ENCODE measurements around the gene TMEM161A.
"Not testable (repeated sequence)": the region's sequence is repeated elsewhere in the genome, so short reads cannot be mapped to it uniquely, and the experiment has no call there.

The TMEM161A gene

DNA sequence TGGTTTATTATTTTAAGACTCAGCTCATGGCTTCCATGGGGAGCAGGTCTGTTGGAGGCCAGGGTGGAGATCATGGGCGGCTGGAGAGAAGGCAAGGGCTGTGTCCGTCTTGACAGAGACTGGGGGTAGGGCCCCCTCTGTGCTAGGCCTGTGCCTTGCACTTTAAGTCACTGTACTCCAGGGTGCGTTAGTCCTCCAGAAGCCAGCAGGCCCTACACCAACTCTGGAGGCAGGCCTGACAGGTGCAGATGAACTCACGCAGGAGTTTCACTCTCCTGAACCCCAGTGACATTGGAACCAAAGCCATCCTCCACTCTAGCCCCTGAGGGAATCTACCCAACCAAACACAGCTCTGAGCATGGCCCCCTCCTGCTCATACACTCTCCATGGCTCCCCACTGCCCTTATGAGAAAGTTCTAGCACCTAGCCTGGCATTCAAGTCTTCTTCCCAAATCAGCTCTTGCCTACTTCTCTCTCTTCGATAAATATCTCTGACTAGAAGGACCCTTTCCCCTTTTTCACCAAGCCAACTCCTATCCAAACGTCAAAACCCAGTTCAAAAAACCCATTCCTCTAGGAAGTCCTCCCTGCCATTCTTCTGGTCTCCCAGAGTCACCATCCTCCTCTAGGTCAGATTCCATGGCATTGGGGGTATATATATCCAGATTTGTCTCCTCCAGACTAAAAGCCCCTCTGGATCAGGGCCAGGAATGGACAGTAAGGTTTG is 16.7 kb upstream of the TMEM161A start:
- DNase-seq: no peak

DNA sequence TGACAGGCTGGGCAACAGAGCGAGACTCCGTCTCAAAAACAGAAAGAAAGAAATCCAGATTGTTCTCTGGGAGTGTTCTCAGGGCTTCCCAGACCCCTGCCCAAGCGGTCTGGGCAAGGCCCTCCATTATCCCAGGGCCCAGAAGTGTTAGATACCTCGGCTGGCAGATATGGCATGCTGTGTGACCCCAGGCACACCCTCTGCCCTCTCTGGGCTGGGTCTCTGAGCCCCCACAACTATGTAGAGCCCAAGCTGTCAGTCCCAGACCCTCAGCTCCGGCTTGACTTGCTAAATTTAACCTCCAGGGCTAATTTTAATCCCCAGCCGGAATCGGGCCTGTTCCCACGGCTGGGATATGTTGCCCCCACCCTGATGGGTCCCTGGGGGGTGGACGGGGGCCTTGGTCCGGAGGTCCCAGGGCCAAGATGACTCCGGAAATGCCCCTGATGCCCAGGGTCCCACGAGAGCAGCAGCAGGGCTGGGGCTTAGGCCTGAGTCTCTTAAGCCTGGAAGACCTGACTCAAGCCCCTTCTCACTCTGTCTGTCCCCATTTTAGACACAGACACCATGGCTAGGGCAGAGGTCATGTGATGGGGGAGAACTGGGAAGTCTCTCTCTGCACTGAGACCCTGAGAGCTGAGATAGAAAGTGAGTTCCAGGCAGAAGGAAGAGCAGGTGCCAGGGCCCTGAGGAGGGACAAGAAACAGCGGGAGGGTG is 14.5 kb upstream of the TMEM161A start:
- DNase-seq: no peak

DNA sequence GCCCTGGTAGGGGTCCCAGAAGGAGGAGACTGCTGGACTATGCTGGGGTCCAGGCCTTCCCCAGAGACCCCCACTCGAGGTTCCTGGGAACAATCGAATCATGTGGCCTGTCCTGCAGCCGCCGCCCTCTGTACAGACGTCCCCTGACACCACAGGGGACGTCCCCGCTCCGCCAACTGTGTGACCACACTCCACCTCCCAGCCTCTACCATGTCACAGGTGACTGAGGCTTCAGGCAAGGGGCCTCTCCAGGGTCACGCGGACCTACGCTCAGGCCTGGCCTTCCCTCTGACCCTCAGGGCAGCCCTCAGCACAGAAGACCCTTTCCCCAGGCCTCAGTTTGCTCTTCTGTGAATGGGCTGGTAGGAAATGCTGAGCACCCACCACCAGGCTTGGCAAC is 13.1 kb upstream of the TMEM161A start:
- no peak for DNase-seq

DNA sequence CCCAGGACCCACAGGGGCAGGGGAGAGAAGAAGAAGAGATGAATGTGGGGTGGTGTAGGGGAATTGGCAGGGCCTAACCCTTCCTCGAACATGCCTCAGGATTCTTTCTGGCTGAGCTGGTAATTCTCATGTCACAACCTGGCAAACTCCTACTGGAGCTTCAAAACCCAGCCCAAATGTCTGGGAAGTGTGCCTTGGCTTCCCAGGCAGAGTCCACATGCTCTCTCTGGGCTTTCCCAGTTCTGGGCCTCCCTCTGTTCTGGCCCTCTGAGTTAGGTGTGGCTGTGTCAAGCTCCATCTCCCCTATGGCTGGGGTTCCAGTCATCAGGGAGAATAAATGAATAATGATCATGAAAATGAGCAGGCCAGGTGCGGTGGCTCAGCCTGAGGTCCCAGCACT is 11.2 kb upstream of the TMEM161A start:
- DNase-seq: no peak

DNA sequence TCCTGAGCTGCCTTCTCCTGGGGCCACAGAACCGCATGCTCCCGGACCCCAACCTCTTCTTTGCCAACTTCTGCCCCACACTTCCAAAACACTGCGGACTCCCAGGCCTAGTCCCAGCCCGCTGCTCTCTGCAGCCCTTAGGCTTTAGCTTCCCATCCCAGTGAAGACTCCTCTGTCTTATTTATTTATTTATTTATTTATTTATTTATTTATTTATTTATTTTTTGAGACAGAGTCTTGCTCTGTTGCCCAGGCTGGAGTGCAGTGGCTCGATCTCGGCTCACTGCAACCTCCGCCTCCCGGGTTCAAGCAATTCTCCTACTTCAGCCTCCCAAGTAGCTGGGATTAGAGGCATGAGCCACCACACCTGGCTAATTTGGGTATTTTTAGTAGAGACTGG is 10.2 kb upstream of the TMEM161A start:
- not testable (repeated sequence) for DNase-seq

DNA sequence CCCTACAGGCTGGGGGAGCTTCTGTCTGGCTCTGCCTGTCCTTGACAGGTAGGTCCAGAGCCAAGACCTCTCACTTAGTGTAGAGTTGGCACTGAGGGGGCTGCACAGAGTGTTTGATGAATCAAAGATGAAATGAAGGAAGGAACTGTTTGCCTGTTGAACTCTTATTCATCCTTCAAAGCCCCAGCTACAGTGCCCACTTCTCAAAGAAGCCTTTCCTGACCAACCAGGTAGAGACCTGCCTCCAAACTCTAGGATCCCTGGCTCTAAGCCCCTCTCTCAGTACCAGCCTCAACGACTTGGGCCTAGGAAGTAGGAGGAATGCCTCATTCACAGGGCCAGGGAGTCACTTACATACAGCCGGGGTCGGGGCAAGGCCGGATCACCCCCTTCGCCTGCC is 9.1 kb upstream of the TMEM161A start:
- no peak for DNase-seq

DNA sequence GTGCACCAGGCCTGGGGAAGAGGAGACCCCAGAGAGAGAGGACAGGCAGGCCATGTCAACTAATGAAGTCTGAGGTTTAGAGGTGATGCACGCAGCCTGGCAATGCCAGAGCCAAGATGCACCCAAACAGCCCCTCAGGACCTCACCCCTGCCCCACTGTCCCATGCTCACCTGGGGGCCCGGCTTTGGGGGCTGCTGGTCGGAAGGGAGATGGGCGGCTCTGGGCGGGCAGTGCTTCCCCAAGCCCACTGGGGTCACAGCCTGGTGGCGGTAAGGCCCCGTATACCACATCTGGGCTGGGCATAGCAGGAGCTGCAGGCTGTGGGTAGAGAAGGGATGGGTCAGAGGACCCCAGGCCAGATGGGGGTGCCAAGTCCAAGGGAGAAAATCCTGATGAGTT is 8.6 kb upstream of the TMEM161A start:
- no peak for DNase-seq

DNA sequence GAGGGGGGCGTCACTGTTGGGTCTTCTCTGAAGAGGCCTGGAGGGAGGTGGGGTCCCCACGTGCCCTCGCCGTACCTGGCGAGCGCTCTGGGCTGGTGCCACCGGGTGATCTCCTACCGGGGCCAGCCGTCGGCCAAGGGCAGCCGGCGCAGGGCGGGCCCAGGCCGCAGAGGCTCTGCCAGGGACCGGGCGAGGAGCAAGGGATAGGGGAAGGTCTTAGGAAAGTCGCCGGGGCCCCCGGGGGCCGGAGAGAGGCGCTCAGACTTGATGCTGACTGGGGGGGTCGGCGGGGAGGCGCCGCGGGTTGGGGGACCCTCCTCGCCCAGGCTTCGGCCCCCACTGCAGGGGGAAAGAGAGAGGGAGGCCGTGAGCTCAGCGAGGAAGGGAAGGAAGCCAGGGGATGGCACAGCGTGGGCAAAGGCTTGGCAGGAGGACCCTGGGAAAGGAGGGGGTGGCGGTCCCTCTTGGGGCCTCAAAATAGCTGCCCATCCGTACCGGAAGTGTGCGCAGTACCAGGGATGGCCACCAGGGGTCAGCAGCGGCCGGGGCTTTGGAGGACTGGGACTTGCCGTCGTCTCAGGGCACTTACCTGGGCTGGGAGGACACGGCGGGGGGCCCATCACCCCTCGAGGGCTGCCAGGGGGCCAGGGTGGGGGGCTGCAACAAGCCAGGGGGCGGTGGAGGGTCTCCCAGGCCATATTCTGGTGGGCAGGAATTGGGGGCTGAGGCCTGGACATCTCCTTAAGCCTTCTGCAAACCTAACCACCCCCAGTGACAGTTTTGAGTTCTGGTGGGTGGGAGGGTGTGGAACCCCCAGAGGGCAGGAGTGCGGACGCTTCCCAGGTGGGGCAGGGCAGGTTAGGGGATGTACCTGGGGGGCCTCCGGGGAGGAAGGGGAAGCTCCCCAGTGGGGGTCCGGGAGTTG is 7.7 kb upstream of the TMEM161A start:
- DNase-seq: no peak

DNA sequence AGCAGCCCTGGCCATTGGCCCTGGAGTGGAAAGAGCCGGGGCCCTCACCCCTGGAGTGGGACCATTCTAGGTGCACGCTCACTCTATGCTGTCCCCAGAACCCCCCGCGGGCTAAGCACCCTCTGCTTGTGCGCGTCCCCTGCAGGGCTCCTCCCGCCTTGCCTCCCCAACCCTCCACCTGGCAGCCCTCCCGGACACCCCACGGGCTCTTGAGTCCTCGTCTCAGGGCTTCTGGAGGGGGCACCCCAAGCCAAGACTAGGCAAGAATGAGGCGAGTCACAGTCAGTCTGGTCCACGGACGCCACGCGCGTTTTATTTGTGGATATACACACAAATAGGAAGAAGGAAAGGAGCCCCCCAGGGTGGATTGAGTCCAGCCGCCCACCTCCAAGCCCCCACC is 7.0 kb upstream of the TMEM161A start:
- DNase-seq: no peak

DNA sequence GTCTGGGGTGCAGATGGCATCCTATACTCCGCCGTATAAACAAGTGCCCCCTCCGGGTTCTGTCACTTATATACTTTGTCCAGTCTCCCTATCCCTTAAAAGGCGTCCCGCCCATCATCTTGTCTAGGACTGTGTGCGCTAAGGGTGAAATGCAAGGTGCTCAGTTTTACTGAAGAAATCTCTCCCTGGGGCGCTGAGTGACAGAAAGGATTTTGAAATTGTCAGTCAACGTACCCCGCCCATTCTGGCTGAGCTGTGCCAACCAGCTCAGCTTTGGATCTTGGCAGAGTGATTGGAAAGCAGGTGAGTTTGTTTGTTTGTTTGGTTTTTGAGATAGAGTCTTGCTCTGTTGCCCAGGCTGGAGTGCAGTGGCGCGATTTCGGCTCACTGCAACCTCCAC is 4.1 kb upstream of the TMEM161A start:
- no peak for DNase-seq

DNA sequence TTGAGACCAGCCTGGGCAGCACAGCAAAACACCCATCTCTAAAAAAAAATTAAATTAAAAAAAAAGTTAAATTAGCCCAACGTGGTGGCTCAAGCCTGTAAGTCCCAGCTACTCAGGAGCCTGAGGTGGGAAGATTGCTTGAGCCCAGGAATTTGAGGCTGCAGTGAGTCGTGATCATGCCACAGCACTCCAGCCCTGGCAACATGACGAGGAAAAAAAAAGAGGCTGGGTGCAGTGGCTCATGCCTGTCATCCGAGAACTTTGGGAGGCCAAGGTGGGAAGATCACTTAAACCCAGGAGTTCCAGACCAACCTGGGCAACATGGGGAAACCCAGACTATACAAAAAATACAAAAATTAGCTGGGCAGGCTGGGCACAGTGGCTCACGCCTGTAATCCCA is 2.2 kb upstream of the TMEM161A start:
- no peak for DNase-seq

DNA sequence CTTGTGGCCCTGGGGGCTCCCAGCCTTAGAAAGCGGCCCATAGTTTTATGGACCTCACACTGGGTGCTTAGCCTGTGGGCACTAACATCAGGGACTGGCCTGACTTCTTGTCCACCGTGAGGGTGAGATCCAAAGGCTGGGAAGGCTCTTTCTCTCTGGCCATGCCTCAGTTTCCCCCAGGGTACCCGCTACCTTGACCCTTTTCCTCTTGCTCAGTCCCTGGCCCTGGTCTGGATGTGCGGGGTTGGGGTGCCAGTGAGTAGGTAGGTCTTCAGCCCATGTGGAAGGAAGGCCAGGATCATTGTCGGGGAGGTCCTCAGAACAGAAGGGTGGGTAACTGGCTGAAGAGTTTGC is 1.6 kb upstream of the TMEM161A start:
- no peak for DNase-seq

DNA sequence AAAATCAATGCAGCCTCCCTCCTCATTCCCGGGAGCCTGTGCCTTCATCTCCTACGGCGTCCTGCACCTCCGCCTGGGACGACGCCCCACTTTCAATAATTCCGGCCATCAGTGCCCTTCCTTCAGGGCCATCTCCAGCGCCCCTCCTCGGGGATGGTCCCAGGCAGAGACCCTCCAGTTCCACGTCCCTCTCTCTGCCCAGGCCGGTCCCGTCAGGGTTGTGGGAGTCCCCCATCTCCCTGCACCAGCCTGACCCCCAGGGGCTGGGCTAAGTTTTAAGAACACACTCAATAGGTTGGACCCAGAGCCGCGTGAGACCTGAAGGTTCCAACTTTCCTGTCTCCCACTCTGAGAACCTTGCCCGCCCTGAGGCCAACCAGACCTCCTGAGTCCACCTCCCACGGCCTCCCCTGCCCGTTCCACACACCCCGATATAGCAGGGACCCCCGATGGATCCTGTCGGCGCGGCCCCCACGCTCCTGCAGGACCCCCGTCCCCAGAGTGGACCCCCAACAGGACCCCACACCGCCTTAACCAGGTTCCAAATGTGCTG is 646 bp downstream of the TMEM161A start:
- no peak for DNase-seq

DNA sequence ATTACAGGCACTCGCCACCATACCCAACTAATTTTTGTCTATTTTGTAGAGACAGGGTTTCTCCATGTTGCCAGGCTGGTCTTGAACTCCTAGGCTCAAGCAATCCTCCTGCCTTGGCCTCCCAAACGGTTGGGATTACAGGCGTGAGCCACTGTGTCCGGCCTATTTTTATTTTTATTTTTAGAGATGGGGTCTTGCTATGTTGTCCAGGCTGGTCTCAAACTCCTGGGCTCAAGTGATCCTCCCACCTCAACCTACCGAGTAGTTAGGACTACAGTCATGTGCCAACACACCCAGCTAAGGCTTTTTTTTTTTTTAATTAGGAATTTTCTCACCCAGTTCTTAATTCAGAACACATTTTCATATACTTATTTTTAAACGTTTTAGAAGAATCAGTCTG is 2.6 kb downstream of the TMEM161A start:
- not testable (repeated sequence) for DNase-seq

DNA sequence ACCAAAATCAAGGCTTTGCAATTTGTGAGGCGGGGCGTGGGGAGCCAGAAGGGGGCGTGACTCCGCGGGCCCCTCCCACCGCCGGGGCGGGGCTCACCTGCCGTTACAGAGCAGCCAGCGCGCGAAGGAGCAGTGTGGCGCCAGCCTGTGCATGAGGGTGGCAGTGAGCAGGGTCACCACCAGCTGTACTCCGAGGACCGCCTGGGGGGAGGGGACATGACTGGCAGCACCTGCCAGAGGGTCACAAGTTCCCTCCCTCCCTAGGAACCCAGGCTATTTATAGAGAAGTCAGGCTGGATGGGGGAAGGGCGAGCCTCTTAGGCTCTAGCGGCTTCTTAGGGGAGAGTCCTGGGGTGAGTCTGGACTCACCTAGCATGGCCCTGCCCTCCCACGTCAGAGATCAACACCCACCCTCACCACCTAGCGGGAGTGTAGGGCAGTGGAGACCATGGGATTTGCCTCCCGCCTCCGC is 3.6 kb downstream of the TMEM161A start:
- no peak for DNase-seq

DNA sequence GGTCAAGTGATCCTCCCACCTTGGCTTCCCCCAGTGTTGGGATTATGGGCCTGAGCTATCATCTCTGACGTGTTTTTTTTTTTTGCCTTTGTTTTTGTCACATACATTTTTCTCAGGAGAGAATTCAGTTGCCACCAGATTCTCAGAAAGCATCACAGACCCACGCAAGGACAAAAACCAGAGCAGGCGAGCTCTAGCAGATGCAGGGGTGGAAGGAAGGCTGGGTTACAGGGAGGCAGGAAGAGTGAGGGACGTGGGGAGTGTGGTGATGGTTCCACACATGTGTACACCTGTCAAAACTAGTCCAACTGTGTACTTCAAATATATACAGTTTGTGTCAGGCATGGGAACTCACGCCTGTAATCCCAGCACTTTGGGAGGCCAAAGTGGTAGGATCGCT is 4.3 kb downstream of the TMEM161A start:
- no peak for DNase-seq

DNA sequence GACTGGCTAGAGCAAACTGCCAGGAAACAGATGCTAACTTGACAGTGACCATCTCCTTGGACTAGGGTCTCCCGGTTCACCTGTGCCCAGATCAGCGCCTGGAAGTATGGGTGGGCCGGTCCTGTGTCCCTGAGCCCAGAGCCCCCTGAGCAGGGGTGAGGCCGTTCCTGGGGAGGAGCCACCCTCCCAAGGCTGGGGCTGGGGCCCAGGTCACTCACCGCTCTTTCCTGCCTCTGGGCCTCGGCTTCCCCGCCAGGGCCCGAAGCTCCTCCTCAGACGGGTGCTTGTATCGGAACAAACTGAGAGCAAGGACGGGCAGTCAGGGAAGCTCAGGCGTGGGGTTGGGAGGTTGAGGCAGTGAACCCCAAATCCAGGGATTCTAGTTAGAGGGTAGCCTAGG is 5.4 kb downstream of the TMEM161A start:
- no peak for DNase-seq

DNA sequence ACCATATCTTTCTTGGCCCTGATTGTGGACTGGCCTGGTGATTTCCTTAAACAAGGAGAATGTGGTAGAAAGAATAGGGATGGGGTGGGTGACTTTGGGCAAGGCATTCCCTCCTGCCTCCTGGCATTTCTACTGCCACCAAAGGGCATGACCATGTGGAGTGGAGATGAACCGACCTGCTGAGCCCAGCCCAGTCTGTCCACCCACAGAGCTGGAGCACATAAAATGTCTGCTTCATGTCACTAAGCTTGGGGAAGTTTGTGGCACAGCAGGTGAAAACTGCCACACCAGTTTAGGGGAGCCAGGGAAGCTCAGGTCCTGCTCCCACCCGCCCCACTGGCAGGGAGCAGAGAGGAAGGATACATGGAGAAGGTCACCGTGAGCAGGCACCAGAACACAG is 6.3 kb downstream of the TMEM161A start:
- no peak for DNase-seq

DNA sequence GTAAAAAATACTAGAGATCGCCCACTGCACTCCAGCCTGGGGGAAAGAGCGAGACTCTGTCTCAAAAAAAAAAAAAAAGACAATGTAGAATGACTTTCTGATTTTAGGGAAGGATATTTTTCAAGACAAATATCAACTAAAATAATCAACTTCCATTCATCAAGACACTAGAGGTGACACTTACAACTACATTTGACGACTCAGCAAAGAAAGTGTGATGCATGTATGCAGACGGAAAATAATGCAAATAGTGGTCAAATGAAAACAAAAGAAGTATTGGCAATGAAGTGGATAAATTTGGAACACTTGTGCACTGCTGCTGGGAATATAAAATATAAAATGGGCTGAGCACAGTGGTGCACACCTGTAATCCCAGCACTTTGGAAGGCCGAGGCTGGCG is 12.2 kb downstream of the TMEM161A start:
- no peak for DNase-seq

DNA sequence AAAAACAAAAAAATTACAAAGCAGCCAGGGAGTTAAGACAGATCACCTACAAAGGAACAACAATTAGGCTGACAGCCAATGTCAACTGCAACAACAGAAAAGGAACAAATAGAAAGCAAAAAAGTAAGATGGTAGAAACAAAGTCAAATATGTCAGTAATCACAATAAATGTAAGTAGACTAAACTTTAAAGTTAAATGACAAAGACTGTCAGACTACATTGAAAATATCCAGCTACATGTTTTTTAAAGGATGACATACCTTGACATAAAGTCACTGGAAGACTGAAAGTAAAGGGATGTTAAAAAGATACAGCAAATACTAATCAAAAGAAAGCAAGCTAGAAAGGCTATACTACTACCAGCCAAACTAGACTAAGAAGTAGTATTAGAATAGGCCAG is 14.9 kb downstream of the TMEM161A start:
- DNase-seq: no peak

DNA sequence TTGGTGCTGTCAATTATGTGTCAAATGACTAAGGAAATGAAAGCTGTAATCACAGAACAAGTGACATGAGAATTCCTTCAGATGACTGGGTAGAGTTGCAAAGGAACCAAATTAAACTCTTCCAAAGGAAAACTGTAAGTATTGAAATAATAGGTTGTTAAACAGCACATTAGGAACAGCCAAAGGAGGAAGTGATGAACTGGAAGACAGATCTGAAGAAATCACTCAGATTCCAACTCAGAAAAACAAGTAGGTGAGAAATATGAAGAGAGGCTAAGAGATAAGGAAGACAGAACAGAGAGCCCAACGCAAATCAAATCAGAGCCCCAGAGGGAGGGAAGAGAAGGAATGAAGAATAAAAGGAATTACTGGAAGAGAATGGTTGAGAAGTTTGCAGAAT is 15.4 kb downstream of the TMEM161A start:
- DNase-seq: no peak

DNA sequence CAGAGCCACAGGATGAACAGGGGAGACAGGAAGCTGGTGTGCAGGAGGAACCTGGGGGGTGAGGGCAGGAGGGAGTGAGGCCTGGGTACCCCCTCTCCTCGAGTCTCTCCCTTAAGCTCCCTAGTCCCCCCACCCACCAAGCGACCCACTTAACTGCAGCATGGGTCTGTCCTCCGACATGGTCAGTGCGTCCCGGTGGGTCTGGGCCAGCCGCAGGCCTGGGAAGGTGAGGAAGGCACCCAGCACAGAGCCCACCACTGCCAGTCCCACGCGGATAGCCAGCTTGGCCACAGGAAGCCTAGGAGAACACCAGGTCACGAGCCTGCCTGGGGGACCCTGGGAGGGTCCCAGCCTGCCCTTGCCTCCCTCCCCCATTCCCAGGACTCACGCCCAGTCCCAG is 16.9 kb downstream of the TMEM161A start:
- no peak for DNase-seq

All from kidney glomerular epithelial cell (primary cell).